Retinal pigment epithelial cell (primary cell): ENCODE data around the gene JAZF1.

Source experiments
- DNase-seq: peaks from one replicate; pipeline ENCODE4 v3.0.0-alpha.2; 2010; ENCODE audit warnings: low read depth
- H3K4me3 ChIP-seq: 2 replicates; pipeline ENCODE4 v1.5.1; 2011; ENCODE audit warnings: mild to moderate bottlenecking, low read length, control low read depth, moderate library complexity
- TF ChIP-seq, protein P1 (sequence below): conservative IDR thresholded peaks from 2 replicates; pipeline ENCODE4 v1.5.1; 2011; ENCODE audit warnings: low read depth, low read length, control low read depth, inconsistent platforms

The JAZF1 gene

DNA sequence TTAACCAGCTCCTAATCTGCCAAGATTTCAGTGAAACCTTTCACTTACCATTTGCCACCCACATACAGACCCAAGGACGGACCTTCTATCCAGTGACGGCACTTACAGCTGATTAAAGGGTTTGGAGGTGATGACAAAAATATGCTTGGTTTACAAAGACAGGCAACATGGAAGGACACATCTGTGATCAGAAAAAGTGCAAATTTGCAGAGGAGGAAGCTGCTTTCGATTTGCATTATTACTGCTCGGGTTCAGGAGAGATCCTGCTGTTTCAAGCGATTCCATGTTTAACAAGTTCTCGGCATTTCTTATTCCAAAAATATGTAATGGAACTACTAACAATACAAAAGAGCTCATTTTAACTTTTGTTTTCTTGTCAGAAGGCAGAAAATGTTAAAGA lies 109.0 kb downstream of the JAZF1 start:
- TF ChIP-seq, protein P1, sequence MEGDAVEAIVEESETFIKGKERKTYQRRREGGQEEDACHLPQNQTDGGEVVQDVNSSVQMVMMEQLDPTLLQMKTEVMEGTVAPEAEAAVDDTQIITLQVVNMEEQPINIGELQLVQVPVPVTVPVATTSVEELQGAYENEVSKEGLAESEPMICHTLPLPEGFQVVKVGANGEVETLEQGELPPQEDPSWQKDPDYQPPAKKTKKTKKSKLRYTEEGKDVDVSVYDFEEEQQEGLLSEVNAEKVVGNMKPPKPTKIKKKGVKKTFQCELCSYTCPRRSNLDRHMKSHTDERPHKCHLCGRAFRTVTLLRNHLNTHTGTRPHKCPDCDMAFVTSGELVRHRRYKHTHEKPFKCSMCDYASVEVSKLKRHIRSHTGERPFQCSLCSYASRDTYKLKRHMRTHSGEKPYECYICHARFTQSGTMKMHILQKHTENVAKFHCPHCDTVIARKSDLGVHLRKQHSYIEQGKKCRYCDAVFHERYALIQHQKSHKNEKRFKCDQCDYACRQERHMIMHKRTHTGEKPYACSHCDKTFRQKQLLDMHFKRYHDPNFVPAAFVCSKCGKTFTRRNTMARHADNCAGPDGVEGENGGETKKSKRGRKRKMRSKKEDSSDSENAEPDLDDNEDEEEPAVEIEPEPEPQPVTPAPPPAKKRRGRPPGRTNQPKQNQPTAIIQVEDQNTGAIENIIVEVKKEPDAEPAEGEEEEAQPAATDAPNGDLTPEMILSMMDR: no peak

DNA sequence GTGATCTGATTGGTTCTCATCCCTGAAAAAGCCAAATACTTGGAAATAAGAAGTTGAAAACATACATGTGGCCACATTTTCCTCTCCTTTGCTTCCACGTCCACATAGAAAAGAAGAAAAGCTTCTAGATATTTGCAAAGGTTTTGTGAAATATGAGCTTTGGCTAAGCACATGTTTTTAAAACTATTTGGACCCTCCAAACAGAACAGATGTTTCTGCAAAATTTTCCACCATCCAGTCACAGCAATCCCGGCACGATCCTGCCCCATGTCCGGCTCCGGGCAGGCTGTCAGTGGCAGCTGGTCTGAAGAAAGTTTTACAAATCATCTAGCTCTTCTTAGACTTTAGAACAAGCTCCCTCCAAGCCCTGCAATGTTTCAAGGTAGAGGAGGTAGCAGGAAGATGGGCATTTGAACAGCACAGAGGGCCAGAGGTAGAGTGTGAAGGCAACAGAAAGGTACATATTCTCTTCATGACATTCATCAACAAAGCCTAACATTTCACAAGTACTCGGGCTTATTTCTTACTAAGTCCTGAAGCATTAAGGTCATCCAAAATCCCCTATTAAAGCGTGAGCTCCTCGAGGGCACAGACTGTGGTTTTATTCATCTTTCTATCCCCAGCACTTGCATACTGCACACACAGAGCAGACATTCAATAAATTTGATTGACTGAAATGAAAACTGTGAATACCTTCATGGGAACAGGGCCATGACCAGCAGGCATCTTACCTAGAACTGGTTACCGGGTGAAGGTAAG lies 110.1 kb downstream of the JAZF1 start:
- DNase-seq: no peak
- H3K4me3 ChIP-seq: no peak overlapping the region
- TF ChIP-seq, protein P1: no peak

More for the DNA sequence above, 109.0 kb downstream of the JAZF1 start:
- no peak for DNase-seq
- H3K4me3 ChIP-seq: no peak overlapping the region

DNA sequence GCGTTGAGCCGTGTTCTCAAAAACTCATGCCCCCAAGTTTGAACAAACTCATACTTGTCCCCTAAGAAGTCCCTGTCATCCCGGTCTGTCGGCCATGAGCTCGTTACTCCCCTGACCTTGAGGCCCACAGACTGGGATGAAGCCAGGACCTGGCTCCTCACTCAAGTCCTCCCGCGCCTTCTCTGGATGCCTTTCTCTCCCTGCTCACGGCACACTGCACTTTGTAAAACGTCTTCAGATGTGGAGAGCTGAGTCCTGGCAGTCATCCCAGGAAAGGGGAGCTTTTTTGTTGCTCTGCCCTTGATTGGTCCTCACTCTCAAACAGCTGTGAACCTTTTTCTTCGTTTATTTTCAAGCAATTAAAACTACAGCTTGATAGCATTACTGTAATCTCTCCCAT lies 110.8 kb downstream of the JAZF1 start:
- H3K4me3 ChIP-seq: no peak overlapping the region
- DNase-seq: no peak
- TF ChIP-seq, protein P1: no peak

DNA sequence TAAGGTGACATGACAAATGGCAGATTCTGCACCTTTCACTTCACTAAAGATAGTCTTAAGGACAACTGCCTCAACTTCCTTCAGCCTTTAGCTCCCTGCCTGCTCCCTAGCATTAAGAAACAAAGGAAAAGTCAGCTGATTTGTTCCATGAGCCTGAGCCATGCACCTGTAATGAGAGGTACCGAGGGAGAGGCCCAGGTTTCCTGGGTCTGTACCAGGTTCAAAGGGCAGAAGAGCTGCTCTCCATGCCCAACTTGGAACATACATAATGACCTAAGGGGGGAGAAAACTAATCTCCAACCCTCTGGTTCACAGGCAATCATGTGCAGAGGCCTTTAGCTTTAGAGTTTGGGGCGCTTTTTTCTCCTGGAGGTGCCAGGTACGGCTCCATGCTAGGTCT lies 111.2 kb downstream of the JAZF1 start:
- TF ChIP-seq, protein P1: no peak
- no peak for DNase-seq
- no peak overlapping the region for H3K4me3 ChIP-seq

DNA sequence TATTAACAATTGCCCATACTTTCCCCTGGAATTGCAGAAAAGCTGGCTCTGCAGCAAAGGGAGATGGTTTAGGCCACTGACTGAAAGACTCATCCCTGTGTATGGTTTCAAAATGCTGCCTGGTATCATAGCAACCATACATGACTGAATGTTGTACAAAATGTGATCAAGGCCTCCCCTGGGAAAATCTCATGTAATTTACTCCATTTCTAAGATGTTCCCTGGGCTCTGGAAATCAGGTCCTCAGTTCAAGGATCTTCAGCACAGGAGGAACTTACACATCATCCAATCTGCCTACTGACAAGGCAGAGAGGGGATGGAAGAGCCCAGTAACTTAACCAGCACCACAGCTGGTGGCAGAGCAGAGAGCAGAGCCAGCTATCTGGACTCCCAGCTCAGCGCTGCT lies 111.8 kb downstream of the JAZF1 start:
- H3K4me3 ChIP-seq: no peak overlapping the region
- no peak for DNase-seq
- TF ChIP-seq, protein P1: no peak

DNA sequence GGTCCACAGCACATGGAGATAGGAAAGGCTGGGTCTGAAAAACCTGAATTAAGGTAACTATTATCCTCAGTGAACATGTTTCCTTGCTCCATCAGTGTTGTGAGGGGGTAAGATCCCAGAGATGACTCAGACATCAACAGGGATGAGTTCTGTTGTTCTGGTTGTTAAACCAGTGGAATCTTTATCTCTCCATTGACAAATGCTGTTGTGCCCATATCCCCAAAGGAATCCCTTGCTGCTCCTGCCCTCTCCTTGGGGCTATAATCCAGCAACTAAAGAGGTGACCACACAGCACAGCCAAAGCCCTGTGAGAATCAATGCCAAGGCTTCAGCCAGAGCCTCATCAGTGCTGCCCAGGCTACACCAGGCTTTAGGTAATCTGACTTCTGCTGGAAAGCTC lies 113.4 kb downstream of the JAZF1 start:
- no peak for DNase-seq
- TF ChIP-seq, protein P1: no peak
- no peak overlapping the region for H3K4me3 ChIP-seq

DNA sequence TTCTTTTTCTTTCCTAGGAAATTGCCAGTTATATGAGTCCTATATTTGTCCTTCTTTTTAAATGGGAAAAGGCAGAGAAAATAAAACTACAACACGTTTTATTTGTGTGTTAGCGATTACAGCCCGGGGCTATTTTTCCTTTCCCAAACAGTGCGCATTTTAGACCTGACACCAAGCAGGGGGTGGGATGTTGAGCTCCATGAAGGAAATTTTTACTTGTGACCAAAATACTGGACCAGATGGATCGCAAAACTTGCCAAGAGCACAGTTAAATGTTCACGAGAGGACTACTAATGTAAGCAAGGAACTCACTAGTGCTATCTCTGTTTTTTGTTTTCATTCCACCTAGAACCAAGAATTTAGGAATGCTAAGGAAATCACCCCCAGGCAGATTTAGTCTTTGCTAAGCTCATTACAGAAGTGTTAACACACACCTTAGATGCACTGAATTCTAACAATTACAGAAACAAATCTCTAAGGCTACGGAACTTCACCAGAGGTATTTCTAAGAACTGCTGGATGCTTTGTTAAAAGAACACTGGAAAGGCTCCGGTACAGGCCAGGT lies 114.8 kb downstream of the JAZF1 start:
- H3K4me3 ChIP-seq: no peak overlapping the region
- TF ChIP-seq, protein P1: no peak
- DNase-seq: no peak
